Measurements from ENCODE around the gene ZMIZ1.

The ZMIZ1 gene

GRCh38 chr10:79144351-79145173 is 75.8 kb downstream of the ZMIZ1 start:
- Histone ChIP-seq H3K9ac (ENCODE audit: low read length) (no peak overlapping the region), H3K27me3 (ENCODE audit: control insufficient read depth, insufficient read depth, low read length) (no peaks in the 10 kb centered on the region), H3K4me3 (ENCODE audit: low read length) (no peak overlapping the region), H3K4me1 (ENCODE audit: control insufficient read depth, low read depth, low read length) (peaks cover 14% of the 10 kb centered on the region), H3K9me3 (ENCODE audit: control insufficient read depth, low read depth, low read length) (no peaks in the 10 kb centered on the region), H3K27ac (ENCODE audit: low read length) (no peak overlapping the region), H3K36me3 (ENCODE audit: control insufficient read depth, low read depth, low read length) (peaks cover 4% of the 10 kb centered on the region)

GRCh38 chr10:79145174-79145483 is 76.4 kb downstream of the ZMIZ1 start:
- Histone ChIP-seq H3K9ac (ENCODE audit: low read length) (no peak overlapping the region), H3K4me3 (ENCODE audit: low read length) (no peak overlapping the region), H3K36me3 (ENCODE audit: control insufficient read depth, low read depth, low read length) (peaks cover 4% of the 10 kb centered on the region), H3K9me3 (ENCODE audit: control insufficient read depth, low read depth, low read length) (no peaks in the 10 kb centered on the region), H3K27ac (ENCODE audit: low read length) (no peak overlapping the region), H3K27me3 (ENCODE audit: control insufficient read depth, insufficient read depth, low read length) (no peaks in the 10 kb centered on the region), H3K4me1 (ENCODE audit: control insufficient read depth, low read depth, low read length) (peaks cover 17% of the 10 kb centered on the region)

GRCh38 chr10:79145517-79146470 is 77.0 kb downstream of the ZMIZ1 start:
- H3K9me3 ChIP-seq (ENCODE audit: control insufficient read depth, low read depth, low read length) = no peaks in the 10 kb centered on the region
- H3K27me3 ChIP-seq (ENCODE audit: control insufficient read depth, insufficient read depth, low read length) = no peaks in the 10 kb centered on the region
- no peak overlapping the region for H3K9ac ChIP-seq (ENCODE audit: low read length)
- H3K27ac ChIP-seq (ENCODE audit: low read length) = no peak overlapping the region
- H3K4me3 ChIP-seq (ENCODE audit: low read length) = no peak overlapping the region
- H3K4me1 ChIP-seq (ENCODE audit: control insufficient read depth, low read depth, low read length) = peaks cover 17% of the 10 kb centered on the region
- H3K36me3 ChIP-seq (ENCODE audit: control insufficient read depth, low read depth, low read length) = peaks cover 4% of the 10 kb centered on the region

- peaks cover 15% of the 10 kb centered on the region for H3K4me1 ChIP-seq (ENCODE audit: control insufficient read depth, low read depth, low read length)
- H3K36me3 ChIP-seq (ENCODE audit: control insufficient read depth, low read depth, low read length) = no peaks in the 10 kb centered on the region
Measured at GRCh38 chr10:79146611-79147130, 77.9 kb downstream of the ZMIZ1 start.

GRCh38 chr10:79147306-79147705 is 78.5 kb downstream of the ZMIZ1 start:
- H3K4me1 ChIP-seq (ENCODE audit: control insufficient read depth, low read depth, low read length) = peaks cover 14% of the 10 kb centered on the region
- no peak overlapping the region for H3K27ac ChIP-seq (ENCODE audit: low read length)
- no peaks in the 10 kb centered on the region for H3K27me3 ChIP-seq (ENCODE audit: control insufficient read depth, insufficient read depth, low read length)
- no peak overlapping the region for H3K9ac ChIP-seq (ENCODE audit: low read length)
- no peaks in the 10 kb centered on the region for H3K36me3 ChIP-seq (ENCODE audit: control insufficient read depth, low read depth, low read length)
- no peaks in the 10 kb centered on the region for H3K9me3 ChIP-seq (ENCODE audit: control insufficient read depth, low read depth, low read length)
- H3K4me3 ChIP-seq (ENCODE audit: low read length) = no peak overlapping the region

More at GRCh38 chr10:79146611-79147130, 77.9 kb downstream of the ZMIZ1 start:
- Histone ChIP-seq H3K27me3 (ENCODE audit: control insufficient read depth, insufficient read depth, low read length) (no peaks in the 10 kb centered on the region), H3K27ac (ENCODE audit: low read length) (no peak overlapping the region), H3K9me3 (ENCODE audit: control insufficient read depth, low read depth, low read length) (no peaks in the 10 kb centered on the region), H3K9ac (ENCODE audit: low read length) (no peak overlapping the region), H3K4me3 (ENCODE audit: low read length) (no peak overlapping the region)

- H3K9me3 ChIP-seq (ENCODE audit: control insufficient read depth, low read depth, low read length) = no peaks in the 10 kb centered on the region
- H3K4me3 ChIP-seq (ENCODE audit: low read length) = no peak overlapping the region
- no peak overlapping the region for H3K9ac ChIP-seq (ENCODE audit: low read length)
- H3K36me3 ChIP-seq (ENCODE audit: control insufficient read depth, low read depth, low read length) = no peaks in the 10 kb centered on the region
- H3K27me3 ChIP-seq (ENCODE audit: control insufficient read depth, insufficient read depth, low read length) = no peaks in the 10 kb centered on the region
- no peak overlapping the region for H3K27ac ChIP-seq (ENCODE audit: low read length)
- H3K4me1 ChIP-seq (ENCODE audit: control insufficient read depth, low read depth, low read length) = peaks cover 14% of the 10 kb centered on the region
Measured at GRCh38 chr10:79147796-79148451, 79.2 kb downstream of the ZMIZ1 start.

- H3K9me3 ChIP-seq (ENCODE audit: control insufficient read depth, low read depth, low read length) = no peaks in the 10 kb centered on the region
- no peak overlapping the region for H3K9ac ChIP-seq (ENCODE audit: low read length)
- no peaks in the 10 kb centered on the region for H3K27me3 ChIP-seq (ENCODE audit: control insufficient read depth, insufficient read depth, low read length)
- peaks cover 14% of the 10 kb centered on the region for H3K4me1 ChIP-seq (ENCODE audit: control insufficient read depth, low read depth, low read length)
- no peaks in the 10 kb centered on the region for H3K36me3 ChIP-seq (ENCODE audit: control insufficient read depth, low read depth, low read length)
- no peak overlapping the region for H3K27ac ChIP-seq (ENCODE audit: low read length)
- no peak overlapping the region for H3K4me3 ChIP-seq (ENCODE audit: low read length)
Measured at GRCh38 chr10:79148452-79149344, 79.9 kb downstream of the ZMIZ1 start.

- Histone ChIP-seq H3K4me3 (ENCODE audit: low read length) (no peak overlapping the region), H3K36me3 (ENCODE audit: control insufficient read depth, low read depth, low read length) (no peaks in the 10 kb centered on the region), H3K4me1 (ENCODE audit: control insufficient read depth, low read depth, low read length) (peaks cover 14% of the 10 kb centered on the region), H3K9ac (ENCODE audit: low read length) (no peak overlapping the region), H3K9me3 (ENCODE audit: control insufficient read depth, low read depth, low read length) (no peaks in the 10 kb centered on the region), H3K27me3 (ENCODE audit: control insufficient read depth, insufficient read depth, low read length) (no peaks in the 10 kb centered on the region), H3K27ac (ENCODE audit: low read length) (no peak overlapping the region)
Measured at GRCh38 chr10:79149345-79149661, 80.5 kb downstream of the ZMIZ1 start.

- no peak overlapping the region for H3K9ac ChIP-seq (ENCODE audit: low read length)
- no peaks in the 10 kb centered on the region for H3K27me3 ChIP-seq (ENCODE audit: control insufficient read depth, insufficient read depth, low read length)
- H3K27ac ChIP-seq (ENCODE audit: low read length) = no peak overlapping the region
- H3K4me1 ChIP-seq (ENCODE audit: control insufficient read depth, low read depth, low read length) = peaks cover 10% of the 10 kb centered on the region
- no peaks in the 10 kb centered on the region for H3K9me3 ChIP-seq (ENCODE audit: control insufficient read depth, low read depth, low read length)
- no peak overlapping the region for H3K4me3 ChIP-seq (ENCODE audit: low read length)
- no peaks in the 10 kb centered on the region for H3K36me3 ChIP-seq (ENCODE audit: control insufficient read depth, low read depth, low read length)
Measured at GRCh38 chr10:79149662-79150443, 81.1 kb downstream of the ZMIZ1 start.

GRCh38 chr10:79150444-79150754 is 81.6 kb downstream of the ZMIZ1 start:
- Histone ChIP-seq H3K27me3 (ENCODE audit: control insufficient read depth, insufficient read depth, low read length) (no peaks in the 10 kb centered on the region), H3K27ac (ENCODE audit: low read length) (no peak overlapping the region), H3K9ac (ENCODE audit: low read length) (no peak overlapping the region), H3K4me3 (ENCODE audit: low read length) (no peak overlapping the region), H3K9me3 (ENCODE audit: control insufficient read depth, low read depth, low read length) (no peaks in the 10 kb centered on the region), H3K36me3 (ENCODE audit: control insufficient read depth, low read depth, low read length) (no peaks in the 10 kb centered on the region), H3K4me1 (ENCODE audit: control insufficient read depth, low read depth, low read length) (peaks cover 6% of the 10 kb centered on the region)
